H1 (cell line): ENCODE data around the gene SLCO2A1. TPM values are rescaled to one million over a fixed set of nuclear protein-coding genes. Genes with fewer than 3 reads are reported as not detected.
A peak's percentile ranks its signal among the peaks of the same experiment; 100 is the strongest.

ENCODE experiments used
- CTCF ChIA-PET: fragments of 300-600 bp; sonication (Branson Sonifier 250); formaldehyde crosslinking; loops from one replicate; lab custom pipeline; 2021; ENCODE audit not compliant: partially characterized antibody; lab: Charles Lee
- POLR2A ChIA-PET: fragments of 300-600 bp; sonication (Branson Sonifier 250); formaldehyde crosslinking; loops from one replicate; lab custom pipeline; 2021; ENCODE audit warnings: inconsistent platforms; ENCODE audit not compliant: partially characterized antibody; lab: Charles Lee
- DNase-seq, 2 experiments: peaks; one replicate each; pipeline versions ENCODE4 v3.0.0 to v3.0.0-alpha.2; 2010 to 2022; ENCODE audit warnings: low spot score in 2 of 2, low read depth in 1 of 2, mixed read lengths in 1 of 2
- FAIRE-seq: peaks from 2 replicates; lab custom pipeline; 2011; peaks lifted over from hg19 to GRCh38; lab: Jason Lieb, UNC
- H2AFZ ChIP-seq: 2 replicates; pipeline ENCODE4 v1.8.1; 2012; ENCODE audit warnings: low read length, inconsistent platforms
- H2AK5ac ChIP-seq: 2 replicates; pipeline ENCODE4 v1.6.1; 2013; ENCODE audit warnings: low read depth, low read length
- H2BK120ac ChIP-seq: replicated peaks from 2 replicates; pipeline ENCODE3; 2013; ENCODE audit warnings: low read depth, low read length, inconsistent platforms
- H2BK12ac ChIP-seq: 2 replicates; pipeline ENCODE4 v1.6.1; 2013; ENCODE audit warnings: low read depth, low read length
- H2BK15ac ChIP-seq: 2 replicates; pipeline ENCODE4 v1.6.1; 2013; ENCODE audit warnings: low read length
- H2BK20ac ChIP-seq: 2 replicates; pipeline ENCODE4 v1.6.1; 2013; ENCODE audit warnings: low read length
- H2BK5ac ChIP-seq: 2 replicates; pipeline ENCODE4 v1.6.1; 2013; ENCODE audit warnings: low read depth, low read length
- H3K14ac ChIP-seq: 2 replicates; pipeline ENCODE4 v1.6.1; 2013; ENCODE audit warnings: inconsistent platforms; ENCODE audit not compliant: insufficient read length
- H3K18ac ChIP-seq: 2 replicates; pipeline ENCODE4 v1.6.1; 2013; ENCODE audit warnings: low read length; ENCODE audit errors: extremely low read depth
- H3K23ac ChIP-seq: 2 replicates; pipeline ENCODE4 v1.6.1; 2013; ENCODE audit warnings: inconsistent platforms; ENCODE audit not compliant: insufficient read length
- H3K23me2 ChIP-seq: 2 replicates; pipeline ENCODE4 v1.6.1; 2013; ENCODE audit warnings: low read depth, low read length
- H3K27ac ChIP-seq: 2 replicates; pipeline ENCODE4 v1.6.1; 2011; ENCODE audit warnings: low read depth, low read length, inconsistent platforms
- H3K27me3 ChIP-seq, 4 experiments: replicated peaks in 1 of 4; 1 replicate in 1 of 4; 2 replicates in 3 of 4; pipeline versions ENCODE4 v1.6.1 to v1.8.1; 2011 to 2013; ENCODE audit warnings: low read length in 3 of 4, mild to moderate bottlenecking in 3 of 4, inconsistent platforms in 2 of 4, mixed read lengths in 2 of 4, moderate library complexity in 1 of 4; ENCODE audit not compliant: control insufficient read depth in 3 of 4, insufficient read depth in 3 of 4; ENCODE audit errors: extremely low read depth in 1 of 4
- H3K36me3 ChIP-seq, 4 experiments: 2 replicates each; pipeline versions ENCODE4 v1.6.1 to v1.8.1; 2011 to 2013; ENCODE audit warnings: mild to moderate bottlenecking in 4 of 4, low read length in 3 of 4, moderate library complexity in 2 of 4, control low read depth in 1 of 4, inconsistent platforms in 1 of 4; ENCODE audit not compliant: insufficient read depth in 4 of 4, control insufficient read depth in 2 of 4
- H3K4ac ChIP-seq: replicated peaks from 2 replicates; pipeline ENCODE3; 2013; ENCODE audit warnings: low read length, low read depth, mixed read lengths, inconsistent platforms; ENCODE audit not compliant: insufficient read length
- H3K4me1 ChIP-seq, 4 experiments: replicated peaks in 1 of 4; 1 replicate in 1 of 4; 2 replicates in 3 of 4; pipeline versions ENCODE4 v1.6.1 to v1.8.1; 2011 to 2013; ENCODE audit warnings: low read length in 3 of 4, inconsistent platforms in 2 of 4, mixed read lengths in 1 of 4; ENCODE audit not compliant: insufficient read depth in 4 of 4, control insufficient read depth in 3 of 4
- H3K4me2 ChIP-seq, 2 experiments: 2 replicates each; pipeline versions ENCODE4 v1.6.1 to v1.8.1; 2011 to 2013; ENCODE audit warnings: low read depth in 2 of 2, low read length in 2 of 2, control low read depth in 1 of 2, inconsistent platforms in 1 of 2, mild to moderate bottlenecking in 1 of 2; ENCODE audit not compliant: insufficient read depth in 1 of 2
- H3K4me3 ChIP-seq, 4 experiments: fragments of 200-600, 300-600 bp in 1 of 4; sonication (generic), shearing (Covaris generic), sonication (Bioruptor Twin) in 1 of 4; 2 replicates each; pipeline versions ENCODE4 v1.5.1 to v1.8.1; 2011 to 2016; ENCODE audit warnings: low read length in 4 of 4, low read depth in 3 of 4, control low read depth in 2 of 4, inconsistent platforms in 2 of 4, mild to moderate bottlenecking in 2 of 4, mixed read lengths in 1 of 4, moderate library complexity in 1 of 4; ENCODE audit not compliant: insufficient read depth in 2 of 4; ENCODE audit errors: extremely low read depth in 1 of 4
- H3K56ac ChIP-seq: replicated peaks from 2 replicates; pipeline ENCODE3; 2013; ENCODE audit warnings: low read depth, mild to moderate bottlenecking, mixed read lengths, low read length, inconsistent platforms; ENCODE audit not compliant: insufficient read length
- H3K79me1 ChIP-seq: 2 replicates; pipeline ENCODE4 v1.6.1; 2013; ENCODE audit warnings: low read depth, low read length, control low read depth
- H3K79me2 ChIP-seq, 2 experiments: 2 replicates each; pipeline versions ENCODE4 v1.6.1 to v1.8.1; 2012 to 2013; ENCODE audit warnings: low read length in 2 of 2, mild to moderate bottlenecking in 2 of 2, inconsistent platforms in 1 of 2; ENCODE audit not compliant: insufficient read depth in 2 of 2, control insufficient read depth in 1 of 2
- H3K9ac ChIP-seq, 4 experiments: replicated peaks in 1 of 4; 1 replicate in 1 of 4; 2 replicates in 3 of 4; pipeline versions ENCODE4 v1.6.1 to v1.8.1; 2011 to 2013; ENCODE audit warnings: low read depth in 3 of 4, low read length in 3 of 4, control low read depth in 2 of 4, mild to moderate bottlenecking in 2 of 4, moderate library complexity in 2 of 4, inconsistent platforms in 1 of 4; ENCODE audit errors: extremely low read depth in 1 of 4
- H3K9me3 ChIP-seq, 2 experiments: 2 replicates each; pipeline versions ENCODE4 v1.6.1 to v1.8.1; 2012 to 2013; ENCODE audit warnings: mild to moderate bottlenecking in 2 of 2, moderate library complexity in 2 of 2, control low read depth in 1 of 2, inconsistent platforms in 1 of 2, low read depth in 1 of 2, low read length in 1 of 2, mixed read lengths in 1 of 2; ENCODE audit not compliant: insufficient read depth in 2 of 2
- H4K20me1 ChIP-seq, 2 experiments: replicated peaks in 1 of 2; 2 replicates each; pipeline versions ENCODE3 to v1.8.1; 2011 to 2013; ENCODE audit warnings: inconsistent platforms in 2 of 2, low read length in 2 of 2, mild to moderate bottlenecking in 1 of 2; ENCODE audit not compliant: insufficient read depth in 2 of 2, control insufficient read depth in 1 of 2
- H4K5ac ChIP-seq: 2 replicates; pipeline ENCODE4 v1.6.1; 2013; ENCODE audit warnings: low read length, low read depth, mixed read lengths, inconsistent platforms; ENCODE audit not compliant: insufficient read length
- H4K8ac ChIP-seq: 2 replicates; pipeline ENCODE4 v1.8.0; 2013; ENCODE audit warnings: mild to moderate bottlenecking, moderate library complexity, low read length, inconsistent platforms; ENCODE audit not compliant: insufficient read depth; ENCODE audit errors: extremely low read depth
- H4K91ac ChIP-seq: replicated peaks from 2 replicates; pipeline ENCODE3; 2013; ENCODE audit warnings: low read length, mixed read lengths, inconsistent platforms; ENCODE audit not compliant: insufficient read length
- ASH2L ChIP-seq: fragments of 200-600, 300-600 bp; sonication (generic); IDR thresholded peaks from one replicate; pipeline ENCODE4 v1.7.1; 2017; ENCODE audit warnings: low read length
- CHD2 ChIP-seq: IDR thresholded peaks from 2 replicates; pipeline ENCODE4 v1.6.1; 2012; ENCODE audit warnings: low read length, improper control_type of control experiment
- EZH2 ChIP-seq: fragments of 200-600 bp; sonication (generic); IDR thresholded peaks from 2 replicates; pipeline ENCODE4 v1.7.1; 2012; ENCODE audit warnings: low read depth, mild to moderate bottlenecking, moderate library complexity, low read length, inconsistent platforms; ENCODE audit not compliant: severe bottlenecking
- GTF2F1 ChIP-seq: IDR thresholded peaks from 2 replicates; pipeline ENCODE4 v1.6.1; 2012; ENCODE audit warnings: low read depth, low read length, improper control_type of control experiment, borderline replicate concordance
- MAFK ChIP-seq: IDR thresholded peaks from 2 replicates; pipeline ENCODE4 v1.6.1; 2012; ENCODE audit warnings: low read depth, mild to moderate bottlenecking, improper control_type of control experiment, low read length
- NANOG ChIP-seq: IDR thresholded peaks from 2 replicates; pipeline ENCODE4 v1.6.1; 2011; ENCODE audit warnings: low read length, low read depth, mild to moderate bottlenecking, inconsistent platforms; ENCODE audit not compliant: insufficient read depth, poor library complexity, severe bottlenecking
- POLR2A ChIP-seq, 2 experiments: IDR thresholded peaks; 1 replicate in 1 of 2; 2 replicates in 1 of 2; pipeline ENCODE4 v1.6.1; 2011; ENCODE audit warnings: low read depth in 2 of 2, low read length in 2 of 2, mild to moderate bottlenecking in 2 of 2; ENCODE audit errors: control extremely low read depth in 1 of 2
- RFX5 ChIP-seq: IDR thresholded peaks from 2 replicates; pipeline ENCODE4 v1.6.1; 2011; ENCODE audit warnings: low read depth, low read length, improper control_type of control experiment, borderline replicate concordance
- SIRT6 ChIP-seq: IDR thresholded peaks from one replicate; pipeline ENCODE4 v1.7.1; 2012; ENCODE audit warnings: low read length, inconsistent platforms
- SP4 ChIP-seq: IDR thresholded peaks from 2 replicates; pipeline ENCODE4 v1.6.1; 2012; ENCODE audit warnings: low read length, inconsistent platforms
- SUZ12 ChIP-seq: fragments of 200-600 bp; sonication (generic); IDR thresholded peaks from 2 replicates; pipeline ENCODE4 v1.6.1; 2012; ENCODE audit warnings: mild to moderate bottlenecking, inconsistent platforms, low read length, moderate library complexity, mixed read lengths
- TAF7 ChIP-seq: optimal IDR thresholded peaks from 2 replicates; pipeline ENCODE3; 2011; ENCODE audit warnings: low read depth, mild to moderate bottlenecking, inconsistent platforms, low read length, moderate library complexity, borderline replicate concordance
- WGBS, 2 experiments: shearing (Covaris generic) in 1 of 2; methylation state at CpG; one replicate each; pipeline versions ENCODE4 v1.1.6 to v1.1.7; 2013 to 2015; ENCODE audit warnings: low lambda C conversion rate in 2 of 2, mixed read lengths in 2 of 2, inconsistent platforms in 1 of 2, low coverage in 1 of 2, missing lambda C conversion rate in 1 of 2; ENCODE audit not compliant: insufficient replicate concordance in 2 of 2, insufficient coverage in 1 of 2, insufficient read length in 1 of 2; ENCODE audit errors: extremely low coverage in 1 of 2, missing lambda C conversion rate in 1 of 2; 5-methylcytosine and 5-hydroxymethylcytosine counted together
- polyA plus RNA-seq, 7 experiments: library from polyadenylated mRNA; depleted of rRNA in 3 of 7; stranded (reverse) in 5 of 7; unstranded in 2 of 7; fragments of >200 nt in 5 of 7; fragments of 200-250 nt in 2 of 7; gene quantifications; 1 replicate in 5 of 7; 2 replicates in 1 of 7; 4 replicates in 1 of 7; pipeline versions ENCODE4 v1.2.1 to v1.2.3, GENCODE V29; 2011 to 2013; ENCODE audit warnings: missing spikeins in 2 of 7, mixed read lengths in 2 of 7
- total RNA-seq: library from RNA; stranded (reverse); fragmentation: NEBNext Ultra II Directional; extraction: Animal tissue kit (Norgen Biotek cat#: 25700); gene quantifications from 2 replicates; pipeline ENCODE4 v1.2.1, GENCODE V29; 2021

SLCO2A1 gene
- total and polyA plus RNA-seq, 2 of the 8 experiments (the other 6 are each of a cell fraction or from before 2014, with no cell fraction given): 1.1 to 2.3 TPM

- no peak overlapping the region; the same call in 1 of the 2 replicates for H3K18ac ChIP-seq
- no peak overlapping the region for H3K4ac ChIP-seq
- no peak overlapping the region for H4K5ac ChIP-seq
- no peak overlapping the region for H2AK5ac ChIP-seq
- H3K14ac ChIP-seq: no peak overlapping the region
- no peaks in the 10 kb centered on the region for H3K23me2 ChIP-seq
- 0 out of 2 replicates have a peak overlapping the region, but pooled peaks have one; percentile 48 for H2BK20ac ChIP-seq
- WGBS, 2 experiments: 72% methylated on average over 7 of the region's 7 CpGs; no CpG with 5 or more reads in 1 of the 2 experiments
- no peak overlapping the region for H2BK120ac ChIP-seq
- H3K27ac ChIP-seq: no peak overlapping the region
- POLR2A ChIA-PET: no interaction called here
- TF ChIP-seq RFX5 (no peak), CHD2 (no peak), NANOG (no peak), SUZ12 (no peak), ASH2L (no peak), MAFK (no peak), GTF2F1 (no peak), SP4 (no peak), EZH2 (no peak), POLR2A (IDR thresholded peaks at IDR 0.05; ENCODE audit: control extremely low read depth in 1 of 2, low read depth in 2 of 2, low read length in 2 of 2) (no peak), SIRT6 (no peak), TAF7 (no peak)
- no peak overlapping the region; a peak in 1 of 4 replicates for H3K4me2 ChIP-seq
- FAIRE-seq (no peak), DNase-seq (no peak)
- no peak overlapping the region for H4K91ac ChIP-seq
- H3K9me3 ChIP-seq: no peaks in the 10 kb centered on the region
- H3K56ac ChIP-seq: no peak overlapping the region
- no peak overlapping the region for H2BK5ac ChIP-seq
- no peak overlapping the region for H2AFZ ChIP-seq
- no peak overlapping the region for H4K8ac ChIP-seq
- no peaks in the 10 kb centered on the region for H3K79me2 ChIP-seq
- no peak overlapping the region for H3K4me3 ChIP-seq
- H2BK12ac ChIP-seq: peak overlapping the region; percentile 60; the same call in 1 of the 2 replicates
- H4K20me1 ChIP-seq: no peaks in the 10 kb centered on the region
- H3K23ac ChIP-seq: no peak overlapping the region
- no peaks in the 10 kb centered on the region for H3K79me1 ChIP-seq
- H2BK15ac ChIP-seq: no peak overlapping the region
- peaks cover 0 to 2% (median 0%) of the 10 kb centered on the region in 4 experiments; a peak in 2 of 7 replicates for H3K27me3 ChIP-seq
- no peak overlapping the region for H3K9ac ChIP-seq
- H3K36me3 ChIP-seq: no peaks in the 10 kb centered on the region
- H3K4me1 ChIP-seq: peaks cover 0 to 8% (median 1%) of the 10 kb centered on the region in 4 experiments; a peak in 1 of 7 replicates
- CTCF ChIA-PET: interaction anchor here (0.6 to 7.0 kb wide), 4 partner anchors 10 to 280 kb away, joined by 4 to 38 read pairs (median 18); no protein-coding TSS in a partner anchor
Measured at GRCh38 chr3:133948996-133949395, 80.7 kb downstream of the SLCO2A1 start.
